ENCODE measurements around the gene CDT1.

CDT1 gene

GRCh38 chr16:88793251-88793954, 10.2 kb upstream of the CDT1 start:
- Histone ChIP-seq H3K27ac (no peak overlapping the region), H3K36me3 (ENCODE audit: control insufficient read depth, insufficient read depth, low read length) (no peaks in the 10 kb centered on the region), H2AFZ (no peak overlapping the region), H3K9ac (no peak overlapping the region), H3K4me2 (ENCODE audit: low read length) (no peak overlapping the region), H3K4me1 (no peaks in the 10 kb centered on the region), H3K27me3 (ENCODE audit: control insufficient read depth, insufficient read depth, low read length) (no peaks in the 10 kb centered on the region), H3K9me3 (ENCODE audit: control insufficient read depth, low read length) (no peaks in the 10 kb centered on the region), H3K4me3 (ENCODE audit: low read depth, low read length) (no peak overlapping the region), H3K79me2 (no peaks in the 10 kb centered on the region)
- no peak for TF ChIP-seq CTCF (IDR thresholded peaks at IDR 0.05)

- Histone ChIP-seq H3K27ac (no peak overlapping the region), H2AFZ (no peak overlapping the region), H3K9me3 (ENCODE audit: control insufficient read depth, low read length) (no peaks in the 10 kb centered on the region), H3K36me3 (ENCODE audit: control insufficient read depth, insufficient read depth, low read length) (no peaks in the 10 kb centered on the region), H3K4me2 (ENCODE audit: low read length) (no peak overlapping the region), H3K4me3 (ENCODE audit: low read depth, low read length) (no peak overlapping the region), H3K4me1 (no peaks in the 10 kb centered on the region), H3K27me3 (ENCODE audit: control insufficient read depth, insufficient read depth, low read length) (no peaks in the 10 kb centered on the region), H3K9ac (no peak overlapping the region), H3K79me2 (no peaks in the 10 kb centered on the region)
- TF ChIP-seq CTCF (IDR thresholded peaks at IDR 0.05), result no peak
These were observed 7.3 kb upstream of the CDT1 start for GRCh38 chr16:88796278-88796677.

- H3K27me3 ChIP-seq (ENCODE audit: control insufficient read depth, insufficient read depth, low read length), result no peaks in the 10 kb centered on the region
- H3K4me1 ChIP-seq, result no peaks in the 10 kb centered on the region
- no peaks in the 10 kb centered on the region for H3K79me2 ChIP-seq
- H3K9me3 ChIP-seq (ENCODE audit: control insufficient read depth, low read length), result no peaks in the 10 kb centered on the region
- no peak overlapping the region for H2AFZ ChIP-seq
- H3K36me3 ChIP-seq (ENCODE audit: control insufficient read depth, insufficient read depth, low read length), result no peaks in the 10 kb centered on the region
- H3K9ac ChIP-seq, result no peak overlapping the region
- H3K4me3 ChIP-seq (ENCODE audit: low read depth, low read length), result no peak overlapping the region
- H3K4me2 ChIP-seq (ENCODE audit: low read length), result no peak overlapping the region
- H3K27ac ChIP-seq, result no peak overlapping the region
- no peak for TF ChIP-seq CTCF (IDR thresholded peaks at IDR 0.05)
These were observed 5.5 kb upstream of the CDT1 start for GRCh38 chr16:88798073-88798472.

GRCh38 chr16:88798772-88799455, 4.7 kb upstream of the CDT1 start:
- H3K4me1 ChIP-seq, result no peaks in the 10 kb centered on the region
- no peaks in the 10 kb centered on the region for H3K79me2 ChIP-seq
- H3K9ac ChIP-seq, result no peak overlapping the region
- H3K27ac ChIP-seq, result no peak overlapping the region
- no peak overlapping the region for H2AFZ ChIP-seq
- no peak for TF ChIP-seq CTCF (IDR thresholded peaks at IDR 0.05)
- H3K4me2 ChIP-seq (ENCODE audit: low read length), result no peak overlapping the region
- no peaks in the 10 kb centered on the region for H3K27me3 ChIP-seq (ENCODE audit: control insufficient read depth, insufficient read depth, low read length)
- H3K9me3 ChIP-seq (ENCODE audit: control insufficient read depth, low read length), result no peaks in the 10 kb centered on the region
- H3K36me3 ChIP-seq (ENCODE audit: control insufficient read depth, insufficient read depth, low read length), result no peaks in the 10 kb centered on the region
- H3K4me3 ChIP-seq (ENCODE audit: low read depth, low read length), result no peak overlapping the region
